Endothelial cell of umbilical vein (primary cell): ENCODE data around the gene CTTNBP2NL.

Experiments used
- CTCF ChIP-seq, 2 donors: IDR thresholded peaks; 1 replicate in 1 of 2; 2 replicates in 1 of 2; pipeline ENCODE4 v1.5.1; 2011; ENCODE audit warnings: low read length in 2 of 2, mild to moderate bottlenecking in 2 of 2, moderate library complexity in 2 of 2, control low read depth in 1 of 2, inconsistent platforms in 1 of 2, low read depth in 1 of 2; ENCODE audit not compliant: insufficient read depth in 1 of 2; ENCODE audit errors: extremely low read depth in 1 of 2
- EZH2 ChIP-seq: IDR thresholded peaks from 2 replicates; pipeline ENCODE4 v1.6.1; 2012; ENCODE audit warnings: borderline replicate concordance, low read depth, mild to moderate bottlenecking, moderate library complexity, low read length, inconsistent platforms; ENCODE audit not compliant: severe bottlenecking
- FOS ChIP-seq: IDR thresholded peaks from 2 replicates; pipeline ENCODE4 v1.6.1; 2011; ENCODE audit warnings: mild to moderate bottlenecking, low read length, moderate library complexity, borderline replicate concordance; ENCODE audit not compliant: insufficient read depth
- GATA2 ChIP-seq: IDR thresholded peaks from 2 replicates; pipeline ENCODE4 v1.7.0; 2011; ENCODE audit warnings: low read depth, mild to moderate bottlenecking, moderate library complexity, mixed read lengths, low read length; ENCODE audit not compliant: insufficient read length, insufficient read depth
- MAX ChIP-seq: IDR thresholded peaks from 2 replicates; pipeline ENCODE4 v1.6.1; 2011; ENCODE audit not compliant: insufficient read depth, insufficient read length
- POLR2A ChIP-seq: IDR thresholded peaks from 2 replicates; pipeline ENCODE4 v1.6.1; 2012; ENCODE audit warnings: low read depth, mild to moderate bottlenecking, control low read depth, low read length
- POLR2AphosphoS5 ChIP-seq: IDR thresholded peaks from 2 replicates; pipeline ENCODE4 v1.6.1; 2012; ENCODE audit warnings: low read depth, mild to moderate bottlenecking, control low read depth, low read length, moderate library complexity; ENCODE audit not compliant: insufficient read depth

- TF ChIP-seq CTCF (IDR thresholded peaks at IDR 0.05; ENCODE audit: extremely low read depth in 1 of 2, insufficient read depth in 1 of 2, low read depth in 1 of 2, low read length in 2 of 2) (no peak), MAX (no peak), POLR2A (no peak), POLR2AphosphoS5 (no peak), EZH2 (no peak), FOS (no peak), GATA2 (no peak)
Measured at GRCh38 chr1:112502826-112503225, 106.8 kb downstream of the CTTNBP2NL start.
